Chondrocyte (in vitro differentiated cells): ENCODE results near the gene DLGAP3. TPM values are rescaled to one million over a fixed set of nuclear protein-coding genes. Genes with fewer than 3 reads are reported as not detected.

Source experiments
- DNase-seq: peaks from one replicate; pipeline ENCODE4 v3.0.0; 2021; ENCODE audit warnings: mixed read lengths, low spot score
- H3K27ac Mint-ChIP-seq: one replicate; pipeline ENCODE4 v1.8.0; 2021; ENCODE audit warnings: mild to moderate bottlenecking, moderate library complexity, mixed read lengths; ENCODE audit not compliant: unreplicated experiment
- H3K27me3 Mint-ChIP-seq: 2 replicates; pipeline ENCODE4 v1.8.0; 2021; ENCODE audit warnings: low read depth, mixed read lengths
- H3K36me3 Mint-ChIP-seq: 2 replicates; pipeline ENCODE4 v1.8.0; 2021; ENCODE audit warnings: low read depth, mixed read lengths
- H3K4me1 Mint-ChIP-seq: 2 replicates; pipeline ENCODE4 v1.8.0; 2021; ENCODE audit warnings: low read depth, mild to moderate bottlenecking, mixed read lengths
- H3K4me3 Mint-ChIP-seq: one replicate; pipeline ENCODE4 v1.8.0; 2021; ENCODE audit warnings: mild to moderate bottlenecking, moderate library complexity, mixed read lengths; ENCODE audit not compliant: unreplicated experiment
- H3K9me3 Mint-ChIP-seq: 2 replicates; pipeline ENCODE4 v1.8.0; 2021; ENCODE audit warnings: low read depth, mixed read lengths
- total RNA-seq: library from RNA; stranded (reverse); gene quantifications from 3 replicates; pipeline ENCODE4 v1.2.1, GENCODE V29; 2021
- TF ChIP-seq, protein P1 (sequence below): fragments of 200-600 bp; sonication (generic); IDR thresholded peaks from 2 replicates; pipeline ENCODE4 v1.5.0; 2021; ENCODE audit warnings: antibody characterized with exemption, mild to moderate bottlenecking, moderate library complexity

Gene DLGAP3
- total RNA-seq, 1 donor from 2014 or later, result 0.22 TPM

DNA sequence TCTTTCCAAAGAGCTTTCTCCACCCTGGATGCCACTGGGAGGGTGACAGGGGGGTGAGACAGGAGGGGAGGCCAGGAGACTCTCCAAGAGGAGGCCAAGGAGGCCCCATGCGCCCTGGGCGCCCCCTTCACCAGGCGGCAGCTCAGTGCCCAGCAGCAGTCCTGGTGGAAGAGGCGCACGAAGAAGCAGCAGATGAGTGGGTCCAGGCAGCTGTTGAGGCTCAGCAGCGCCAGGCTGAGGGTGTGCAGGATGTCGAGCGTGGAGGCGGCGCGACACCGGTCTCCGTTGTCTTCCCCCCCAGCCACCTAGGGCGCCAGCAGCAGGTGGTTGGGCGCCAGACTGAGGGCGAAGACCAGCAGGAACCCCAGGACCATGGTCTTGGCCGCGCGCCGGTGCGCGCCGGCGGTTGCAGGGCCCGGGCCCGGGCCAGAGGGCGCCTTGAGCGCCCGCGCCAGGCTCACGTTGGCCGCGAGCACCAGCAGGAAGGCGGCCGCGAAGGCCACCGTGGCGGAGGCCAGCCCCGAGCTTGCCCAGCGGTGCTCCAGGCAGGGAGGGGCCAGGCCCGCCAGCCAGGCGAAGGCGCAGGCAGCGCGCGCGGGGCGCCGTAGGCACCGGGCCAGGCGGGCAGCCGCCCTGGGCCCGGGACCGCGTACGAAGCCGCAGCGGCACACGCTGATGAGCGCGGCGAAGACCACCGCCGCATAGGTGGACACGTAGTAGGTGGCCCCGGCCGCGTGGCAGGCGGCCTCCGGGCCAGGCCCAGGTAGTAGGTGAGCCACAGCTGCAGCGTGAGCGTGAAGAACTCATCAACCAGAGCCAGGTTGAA lies 47.1 kb upstream of the DLGAP3 start:
- Mint-ChIP-seq H3K4me1 (peaks cover 4% of the 10 kb centered on the region), H3K36me3 (no peaks in the 10 kb centered on the region), H3K9me3 (no peaks in the 10 kb centered on the region), H3K27me3 (peaks cover 4% of the 10 kb centered on the region), H3K27ac (no peak overlapping the region), H3K4me3 (no peak overlapping the region)
- DNase-seq, result no peak
- TF ChIP-seq, protein P1, sequence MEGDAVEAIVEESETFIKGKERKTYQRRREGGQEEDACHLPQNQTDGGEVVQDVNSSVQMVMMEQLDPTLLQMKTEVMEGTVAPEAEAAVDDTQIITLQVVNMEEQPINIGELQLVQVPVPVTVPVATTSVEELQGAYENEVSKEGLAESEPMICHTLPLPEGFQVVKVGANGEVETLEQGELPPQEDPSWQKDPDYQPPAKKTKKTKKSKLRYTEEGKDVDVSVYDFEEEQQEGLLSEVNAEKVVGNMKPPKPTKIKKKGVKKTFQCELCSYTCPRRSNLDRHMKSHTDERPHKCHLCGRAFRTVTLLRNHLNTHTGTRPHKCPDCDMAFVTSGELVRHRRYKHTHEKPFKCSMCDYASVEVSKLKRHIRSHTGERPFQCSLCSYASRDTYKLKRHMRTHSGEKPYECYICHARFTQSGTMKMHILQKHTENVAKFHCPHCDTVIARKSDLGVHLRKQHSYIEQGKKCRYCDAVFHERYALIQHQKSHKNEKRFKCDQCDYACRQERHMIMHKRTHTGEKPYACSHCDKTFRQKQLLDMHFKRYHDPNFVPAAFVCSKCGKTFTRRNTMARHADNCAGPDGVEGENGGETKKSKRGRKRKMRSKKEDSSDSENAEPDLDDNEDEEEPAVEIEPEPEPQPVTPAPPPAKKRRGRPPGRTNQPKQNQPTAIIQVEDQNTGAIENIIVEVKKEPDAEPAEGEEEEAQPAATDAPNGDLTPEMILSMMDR, result no peak

DNA sequence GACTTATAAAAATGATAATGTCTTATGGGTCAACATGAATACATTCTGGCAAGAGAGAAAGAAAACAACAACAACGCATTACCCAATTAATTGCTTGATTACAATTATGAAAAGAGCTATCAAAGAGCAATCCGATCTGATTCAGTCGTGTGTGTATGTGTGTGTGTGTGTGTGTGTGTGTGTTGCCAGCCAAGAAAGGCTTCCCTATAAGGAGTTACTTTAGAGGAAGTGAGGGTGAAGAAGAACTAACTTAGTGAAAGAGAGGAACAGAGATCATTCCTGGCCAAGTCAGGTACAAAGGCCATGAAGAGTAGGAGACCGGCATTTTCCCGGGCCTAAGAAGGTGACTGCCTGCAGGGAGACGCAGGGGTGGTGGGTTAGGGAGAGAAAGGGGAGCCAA lies 46.3 kb upstream of the DLGAP3 start:
- H3K9me3 Mint-ChIP-seq, result no peaks in the 10 kb centered on the region
- peaks cover 6% of the 10 kb centered on the region for H3K4me1 Mint-ChIP-seq
- H3K27ac Mint-ChIP-seq, result no peak overlapping the region
- H3K27me3 Mint-ChIP-seq, result peaks cover 4% of the 10 kb centered on the region
- no peak for DNase-seq
- no peaks in the 10 kb centered on the region for H3K36me3 Mint-ChIP-seq
- no peak overlapping the region for H3K4me3 Mint-ChIP-seq
- TF ChIP-seq, protein P1, result no peak

DNA sequence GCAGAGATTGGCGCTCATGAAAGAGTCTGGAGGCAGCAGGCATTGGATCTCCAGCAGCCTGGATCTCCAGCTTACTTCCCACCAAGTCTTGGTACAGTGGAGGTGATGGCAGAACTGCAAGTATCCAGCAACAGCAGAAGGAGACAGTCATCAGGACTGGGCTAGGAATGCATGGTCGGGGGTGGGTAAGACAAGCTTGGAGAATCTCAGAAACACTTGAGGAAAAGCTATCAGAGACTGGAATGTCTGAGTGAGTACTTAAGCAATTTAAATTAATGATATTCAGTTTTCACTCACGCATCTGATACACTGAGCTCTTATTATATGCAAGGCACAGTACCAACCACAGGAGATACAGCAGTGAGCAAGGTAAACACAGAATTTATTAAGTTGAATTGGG lies 45.9 kb upstream of the DLGAP3 start:
- H3K4me3 Mint-ChIP-seq, result no peak overlapping the region
- no peak overlapping the region for H3K27ac Mint-ChIP-seq
- no peaks in the 10 kb centered on the region for H3K9me3 Mint-ChIP-seq
- DNase-seq, result no peak
- peaks cover 6% of the 10 kb centered on the region for H3K4me1 Mint-ChIP-seq
- TF ChIP-seq, protein P1, result no peak
- H3K27me3 Mint-ChIP-seq, result peaks cover 4% of the 10 kb centered on the region
- no peaks in the 10 kb centered on the region for H3K36me3 Mint-ChIP-seq

DNA sequence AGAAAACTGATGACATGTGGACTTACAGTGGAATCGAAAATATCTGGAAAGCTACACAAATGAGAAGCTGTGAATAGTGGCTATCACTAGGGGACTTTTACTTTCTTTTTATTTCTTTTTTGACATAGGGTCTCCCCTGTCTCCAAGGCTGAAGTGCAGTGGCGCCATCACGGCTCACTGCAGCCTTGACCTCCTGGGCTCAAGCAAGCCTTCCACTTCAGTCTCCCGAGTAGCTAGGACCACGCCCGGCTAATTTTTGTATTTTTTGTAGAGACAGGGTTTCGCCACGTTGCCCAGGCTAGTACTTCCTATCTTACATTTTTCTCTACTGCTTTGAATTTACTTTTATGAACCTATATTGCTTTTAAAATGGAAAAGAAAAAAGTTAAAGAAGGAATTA lies 45.2 kb upstream of the DLGAP3 start:
- DNase-seq, result no peak
- TF ChIP-seq, protein P1, result no peak
- H3K4me1 Mint-ChIP-seq, result peaks cover 6% of the 10 kb centered on the region
- H3K27me3 Mint-ChIP-seq, result peaks cover 4% of the 10 kb centered on the region
- no peaks in the 10 kb centered on the region for H3K36me3 Mint-ChIP-seq
- no peak overlapping the region for H3K27ac Mint-ChIP-seq
- H3K4me3 Mint-ChIP-seq, result no peak overlapping the region
- no peaks in the 10 kb centered on the region for H3K9me3 Mint-ChIP-seq

DNA sequence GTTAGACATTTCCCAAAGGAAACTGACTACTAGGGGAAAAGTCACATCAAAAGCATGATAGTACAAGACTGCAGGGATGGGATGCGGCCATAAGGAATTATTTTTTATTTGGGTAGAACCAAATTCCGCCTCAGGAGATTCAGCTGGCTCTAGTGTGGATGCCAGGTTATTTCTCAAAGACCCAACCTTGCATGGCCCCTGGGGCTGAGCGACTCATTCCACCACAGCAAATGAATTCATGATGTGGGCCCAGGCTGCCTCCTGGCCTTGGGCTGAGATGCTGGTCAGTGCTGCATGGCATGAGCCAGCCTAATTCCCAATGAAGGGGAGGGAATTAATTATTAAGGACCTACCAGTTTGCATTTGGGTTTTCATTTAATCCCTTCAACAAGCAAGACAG lies 43.9 kb upstream of the DLGAP3 start:
- Mint-ChIP-seq H3K36me3 (no peaks in the 10 kb centered on the region), H3K4me3 (no peak overlapping the region), H3K27me3 (peaks cover 4% of the 10 kb centered on the region), H3K9me3 (peaks cover 3% of the 10 kb centered on the region), H3K4me1 (peaks cover 6% of the 10 kb centered on the region), H3K27ac (no peak overlapping the region)
- TF ChIP-seq, protein P1, result no peak
- DNase-seq, result no peak
